Measurements from ENCODE around the gene CDKL5. TPM values are rescaled to one million over a fixed set of nuclear protein-coding genes. Genes with fewer than 3 reads are reported as not detected.

CDKL5 gene
- total and polyA plus RNA-seq, 2 experiments from 2014 or later, result 7.5 to 13.7 TPM

- H3K27me3 ChIP-seq (ENCODE audit: insufficient read depth), result no peaks in the 10 kb centered on the region
- Mint-ChIP-seq H3K27ac (no peak overlapping the region), H3K9me3 (peaks cover 3% of the 10 kb centered on the region; the same call in 1 of the 3 replicates), H3K4me3 (no peak overlapping the region), H3K4me1 (peaks cover 3% of the 10 kb centered on the region; the same call in 2 of the 3 replicates), H3K27me3 (ENCODE audit: insufficient read depth, low read depth, poor library complexity) (peaks cover 3% of the 10 kb centered on the region), H3K36me3 (ENCODE audit: low read depth) (no peaks in the 10 kb centered on the region)
- H3K9me2 ChIP-seq (ENCODE audit: insufficient read depth), result no peaks in the 10 kb centered on the region
- no peaks in the 10 kb centered on the region for H3K79me2 ChIP-seq (replicated peaks; ENCODE audit: insufficient read depth)
- H3K36me3 ChIP-seq (ENCODE audit: insufficient read depth), result no peaks in the 10 kb centered on the region
- TF ChIP-seq, protein P1, sequence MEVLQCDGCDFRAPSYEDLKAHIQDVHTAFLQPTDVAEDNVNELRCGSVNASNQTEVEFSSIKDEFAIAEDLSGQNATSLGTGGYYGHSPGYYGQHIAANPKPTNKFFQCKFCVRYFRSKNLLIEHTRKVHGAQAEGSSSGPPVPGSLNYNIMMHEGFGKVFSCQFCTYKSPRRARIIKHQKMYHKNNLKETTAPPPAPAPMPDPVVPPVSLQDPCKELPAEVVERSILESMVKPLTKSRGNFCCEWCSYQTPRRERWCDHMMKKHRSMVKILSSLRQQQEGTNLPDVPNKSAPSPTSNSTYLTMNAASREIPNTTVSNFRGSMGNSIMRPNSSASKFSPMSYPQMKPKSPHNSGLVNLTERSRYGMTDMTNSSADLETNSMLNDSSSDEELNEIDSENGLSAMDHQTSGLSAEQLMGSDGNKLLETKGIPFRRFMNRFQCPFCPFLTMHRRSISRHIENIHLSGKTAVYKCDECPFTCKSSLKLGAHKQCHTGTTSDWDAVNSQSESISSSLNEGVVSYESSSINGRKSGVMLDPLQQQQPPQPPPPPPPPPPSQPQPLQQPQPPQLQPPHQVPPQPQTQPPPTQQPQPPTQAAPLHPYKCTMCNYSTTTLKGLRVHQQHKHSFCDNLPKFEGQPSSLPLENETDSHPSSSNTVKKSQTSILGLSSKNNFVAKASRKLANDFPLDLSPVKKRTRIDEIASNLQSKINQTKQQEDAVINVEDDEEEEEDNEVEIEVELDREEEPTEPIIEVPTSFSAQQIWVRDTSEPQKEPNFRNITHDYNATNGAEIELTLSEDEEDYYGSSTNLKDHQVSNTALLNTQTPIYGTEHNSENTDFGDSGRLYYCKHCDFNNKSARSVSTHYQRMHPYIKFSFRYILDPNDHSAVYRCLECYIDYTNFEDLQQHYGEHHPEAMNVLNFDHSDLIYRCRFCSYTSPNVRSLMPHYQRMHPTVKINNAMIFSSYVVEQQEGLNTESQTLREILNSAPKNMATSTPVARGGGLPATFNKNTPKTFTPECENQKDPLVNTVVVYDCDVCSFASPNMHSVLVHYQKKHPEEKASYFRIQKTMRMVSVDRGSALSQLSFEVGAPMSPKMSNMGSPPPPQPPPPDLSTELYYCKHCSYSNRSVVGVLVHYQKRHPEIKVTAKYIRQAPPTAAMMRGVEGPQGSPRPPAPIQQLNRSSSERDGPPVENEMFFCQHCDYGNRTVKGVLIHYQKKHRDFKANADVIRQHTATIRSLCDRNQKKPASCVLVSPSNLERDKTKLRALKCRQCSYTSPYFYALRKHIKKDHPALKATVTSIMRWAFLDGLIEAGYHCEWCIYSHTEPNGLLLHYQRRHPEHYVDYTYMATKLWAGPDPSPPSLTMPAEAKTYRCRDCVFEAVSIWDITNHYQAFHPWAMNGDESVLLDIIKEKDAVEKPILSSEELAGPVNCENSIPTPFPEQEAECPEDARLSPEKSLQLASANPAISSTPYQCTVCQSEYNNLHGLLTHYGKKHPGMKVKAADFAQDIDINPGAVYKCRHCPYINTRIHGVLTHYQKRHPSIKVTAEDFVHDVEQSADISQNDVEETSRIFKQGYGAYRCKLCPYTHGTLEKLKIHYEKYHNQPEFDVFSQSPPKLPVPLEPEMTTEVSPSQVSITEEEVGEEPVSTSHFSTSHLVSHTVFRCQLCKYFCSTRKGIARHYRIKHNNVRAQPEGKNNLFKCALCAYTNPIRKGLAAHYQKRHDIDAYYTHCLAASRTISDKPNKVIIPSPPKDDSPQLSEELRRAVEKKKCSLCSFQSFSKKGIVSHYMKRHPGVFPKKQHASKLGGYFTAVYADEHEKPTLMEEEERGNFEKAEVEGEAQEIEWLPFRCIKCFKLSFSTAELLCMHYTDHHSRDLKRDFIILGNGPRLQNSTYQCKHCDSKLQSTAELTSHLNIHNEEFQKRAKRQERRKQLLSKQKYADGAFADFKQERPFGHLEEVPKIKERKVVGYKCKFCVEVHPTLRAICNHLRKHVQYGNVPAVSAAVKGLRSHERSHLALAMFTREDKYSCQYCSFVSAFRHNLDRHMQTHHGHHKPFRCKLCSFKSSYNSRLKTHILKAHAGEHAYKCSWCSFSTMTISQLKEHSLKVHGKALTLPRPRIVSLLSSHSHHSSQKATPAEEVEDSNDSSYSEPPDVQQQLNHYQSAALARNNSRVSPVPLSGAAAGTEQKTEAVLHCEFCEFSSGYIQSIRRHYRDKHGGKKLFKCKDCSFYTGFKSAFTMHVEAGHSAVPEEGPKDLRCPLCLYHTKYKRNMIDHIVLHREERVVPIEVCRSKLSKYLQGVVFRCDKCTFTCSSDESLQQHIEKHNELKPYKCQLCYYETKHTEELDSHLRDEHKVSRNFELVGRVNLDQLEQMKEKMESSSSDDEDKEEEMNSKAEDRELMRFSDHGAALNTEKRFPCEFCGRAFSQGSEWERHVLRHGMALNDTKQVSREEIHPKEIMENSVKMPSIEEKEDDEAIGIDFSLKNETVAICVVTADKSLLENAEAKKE (CRISPR knock-in tag; IDR thresholded peaks at IDR 0.05), result no peak
- TF ChIP-seq POLR2AphosphoS5 (IDR thresholded peaks at IDR 0.05; ENCODE audit: low read depth) (no peak), NANOG (IDR thresholded peaks at IDR 0.05; ENCODE audit: borderline replicate concordance) (no peak), EZH2 (IDR thresholded peaks at IDR 0.05; ENCODE audit: low read depth, unreplicated experiment) (no peak), ZNF114 (CRISPR knock-in tag; IDR thresholded peaks at IDR 0.05) (no peak), CREB1 (CRISPR knock-in tag; IDR thresholded peaks at IDR 0.05; ENCODE audit: low read depth) (no peak), REST (IDR thresholded peaks at IDR 0.05; ENCODE audit: unreplicated experiment) (no peak), STAT1 (IDR thresholded peaks at IDR 0.05; ENCODE audit: unreplicated experiment) (no peak), JUNB (IDR thresholded peaks at IDR 0.05; ENCODE audit: unreplicated experiment) (no peak), EZH2phosphoT487 (IDR thresholded peaks at IDR 0.05; ENCODE audit: unreplicated experiment) (no peak), ZNF331 (CRISPR knock-in tag; IDR thresholded peaks at IDR 0.05; ENCODE audit: low read depth) (no peak)
- TF ChIP-seq, protein P2, sequence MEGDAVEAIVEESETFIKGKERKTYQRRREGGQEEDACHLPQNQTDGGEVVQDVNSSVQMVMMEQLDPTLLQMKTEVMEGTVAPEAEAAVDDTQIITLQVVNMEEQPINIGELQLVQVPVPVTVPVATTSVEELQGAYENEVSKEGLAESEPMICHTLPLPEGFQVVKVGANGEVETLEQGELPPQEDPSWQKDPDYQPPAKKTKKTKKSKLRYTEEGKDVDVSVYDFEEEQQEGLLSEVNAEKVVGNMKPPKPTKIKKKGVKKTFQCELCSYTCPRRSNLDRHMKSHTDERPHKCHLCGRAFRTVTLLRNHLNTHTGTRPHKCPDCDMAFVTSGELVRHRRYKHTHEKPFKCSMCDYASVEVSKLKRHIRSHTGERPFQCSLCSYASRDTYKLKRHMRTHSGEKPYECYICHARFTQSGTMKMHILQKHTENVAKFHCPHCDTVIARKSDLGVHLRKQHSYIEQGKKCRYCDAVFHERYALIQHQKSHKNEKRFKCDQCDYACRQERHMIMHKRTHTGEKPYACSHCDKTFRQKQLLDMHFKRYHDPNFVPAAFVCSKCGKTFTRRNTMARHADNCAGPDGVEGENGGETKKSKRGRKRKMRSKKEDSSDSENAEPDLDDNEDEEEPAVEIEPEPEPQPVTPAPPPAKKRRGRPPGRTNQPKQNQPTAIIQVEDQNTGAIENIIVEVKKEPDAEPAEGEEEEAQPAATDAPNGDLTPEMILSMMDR (conservative IDR thresholded peaks at IDR 0.05; ENCODE audit: low read depth in 2 of 2), result no peak
- TF ChIP-seq, protein P3, sequence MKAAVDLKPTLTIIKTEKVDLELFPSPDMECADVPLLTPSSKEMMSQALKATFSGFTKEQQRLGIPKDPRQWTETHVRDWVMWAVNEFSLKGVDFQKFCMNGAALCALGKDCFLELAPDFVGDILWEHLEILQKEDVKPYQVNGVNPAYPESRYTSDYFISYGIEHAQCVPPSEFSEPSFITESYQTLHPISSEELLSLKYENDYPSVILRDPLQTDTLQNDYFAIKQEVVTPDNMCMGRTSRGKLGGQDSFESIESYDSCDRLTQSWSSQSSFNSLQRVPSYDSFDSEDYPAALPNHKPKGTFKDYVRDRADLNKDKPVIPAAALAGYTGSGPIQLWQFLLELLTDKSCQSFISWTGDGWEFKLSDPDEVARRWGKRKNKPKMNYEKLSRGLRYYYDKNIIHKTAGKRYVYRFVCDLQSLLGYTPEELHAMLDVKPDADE (IDR thresholded peaks at IDR 0.05), result no peak
- DNase-seq (ENCODE audit: low spot score) (no peak), ATAC-seq (no peak)
- no peaks in the 10 kb centered on the region for H3K4me1 ChIP-seq (ENCODE audit: insufficient read depth)
- H3K4me3 ChIP-seq, result no peak overlapping the region
- H2AFZ ChIP-seq, result no peak overlapping the region
- no peaks in the 10 kb centered on the region for H3F3A ChIP-seq (replicated peaks; ENCODE audit: low read depth)
- H4K20me1 ChIP-seq (replicated peaks; ENCODE audit: insufficient read depth), result no peaks in the 10 kb centered on the region
- no peak overlapping the region for H3K4me2 ChIP-seq
- H3K27ac ChIP-seq (ENCODE audit: low read depth), result no peak overlapping the region
These were observed 242.8 kb downstream of the CDKL5 start for GRCh38 chrX:18668071-18668835.

All from GM23338 (cell line).